Skeletal muscle tissue (tissue), 4 donors: ENCODE data around the gene CASP7. TPM values are rescaled to one million over a fixed set of nuclear protein-coding genes. Genes with fewer than 3 reads are reported as not detected.

Source experiments
- H3K27ac ChIP-seq: one replicate; pipeline ENCODE4 v1.7.0; 2013; ENCODE audit warnings: mild to moderate bottlenecking, low read depth, low read length, inconsistent platforms
- H3K27me3 ChIP-seq, 3 donors: one replicate each; pipeline ENCODE4 v1.7.0; 2013; ENCODE audit warnings: low read length in 3 of 3; ENCODE audit not compliant: control insufficient read depth in 3 of 3, insufficient read depth in 3 of 3
- H3K36me3 ChIP-seq, 3 donors: one replicate each; pipeline ENCODE4 v1.7.0; 2013; ENCODE audit warnings: low read length in 3 of 3; ENCODE audit not compliant: control insufficient read depth in 3 of 3, insufficient read depth in 3 of 3
- H3K4me1 ChIP-seq, 3 donors: one replicate each; pipeline ENCODE4 v1.7.0; 2013; ENCODE audit warnings: low read length in 3 of 3, mild to moderate bottlenecking in 3 of 3; ENCODE audit not compliant: control insufficient read depth in 3 of 3, insufficient read depth in 3 of 3
- H3K4me3 ChIP-seq, 3 donors: one replicate each; pipeline ENCODE4 v1.7.0; 2013; ENCODE audit warnings: low read length in 3 of 3
- H3K9ac ChIP-seq, 3 donors: one replicate each; pipeline ENCODE4 v1.7.0; 2013; ENCODE audit warnings: low read length in 3 of 3, mild to moderate bottlenecking in 3 of 3, moderate library complexity in 2 of 3, low read depth in 1 of 3
- H3K9me3 ChIP-seq, 3 donors: one replicate each; pipeline ENCODE4 v1.7.0; 2013; ENCODE audit warnings: low read length in 3 of 3; ENCODE audit not compliant: control insufficient read depth in 3 of 3
- total RNA-seq: library from RNA; depleted of rRNA; stranded (reverse); fragments of >200 nt; gene quantifications from one replicate; pipeline ENCODE4 v1.2.3, GENCODE V29; 2014
- donor health status: Osteomylitis.

Gene CASP7
- total RNA-seq, 1 donor from 2014 or later = 13.6 TPM

DNA sequence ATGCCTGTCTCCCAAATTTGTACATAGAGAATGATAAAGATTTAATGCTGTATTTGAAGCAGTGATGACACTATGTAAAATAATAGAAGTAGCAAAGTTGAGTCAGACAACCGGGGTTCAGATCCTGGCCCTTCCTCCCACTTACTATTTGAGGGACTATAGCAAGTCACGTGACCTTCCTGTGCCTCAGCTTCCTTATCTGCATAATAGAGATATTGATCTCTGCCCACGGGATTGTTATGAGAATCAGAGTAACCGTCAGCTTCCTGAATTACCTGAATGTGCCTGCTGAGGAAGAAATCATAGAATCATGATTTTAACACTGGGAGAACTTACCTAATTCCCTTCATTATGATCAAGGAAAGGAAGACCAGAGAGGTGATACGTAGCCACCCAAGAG is 26.9 kb downstream of the CASP7 start:
- no peaks in the 10 kb centered on the region for H3K27me3 ChIP-seq
- no peak overlapping the region for H3K27ac ChIP-seq
- H3K9me3 ChIP-seq = no peaks in the 10 kb centered on the region
- H3K4me1 ChIP-seq = peaks cover 2 to 8% (median 5%) of the 10 kb centered on the region in 3 donors
- no peak overlapping the region for H3K9ac ChIP-seq
- H3K4me3 ChIP-seq = no peak overlapping the region
- H3K36me3 ChIP-seq = peaks cover 0 to 4% (median 2%) of the 10 kb centered on the region in 3 donors

GRCh38 chr10:113708640-113709039 is 28.9 kb downstream of the CASP7 start:
- Histone ChIP-seq H3K27me3 (no peaks in the 10 kb centered on the region), H3K4me3 (no peak overlapping the region), H3K27ac (no peak overlapping the region), H3K4me1 (peaks cover 2 to 8% (median 5%) of the 10 kb centered on the region in 3 donors), H3K36me3 (peaks cover 0 to 3% (median 2%) of the 10 kb centered on the region in 3 donors), H3K9ac (no peak overlapping the region), H3K9me3 (no peaks in the 10 kb centered on the region)

- no peaks in the 10 kb centered on the region for H3K9me3 ChIP-seq
- H3K9ac ChIP-seq = no peak overlapping the region
- H3K4me1 ChIP-seq = peaks cover 2 to 8% (median 5%) of the 10 kb centered on the region in 3 donors
- H3K4me3 ChIP-seq = no peak overlapping the region
- H3K27ac ChIP-seq = no peak overlapping the region
- peaks cover 0 to under 1% (median 0%) of the 10 kb centered on the region in 3 donors for H3K36me3 ChIP-seq
- H3K27me3 ChIP-seq = no peaks in the 10 kb centered on the region
Measured at GRCh38 chr10:113709221-113709838, 29.6 kb downstream of the CASP7 start.

GRCh38 chr10:113711142-113711541 is 31.4 kb downstream of the CASP7 start:
- Histone ChIP-seq H3K9ac (no peak overlapping the region), H3K27me3 (no peaks in the 10 kb centered on the region), H3K27ac (no peak overlapping the region), H3K36me3 (peaks cover 0 to 3% (median 0%) of the 10 kb centered on the region in 3 donors), H3K9me3 (no peaks in the 10 kb centered on the region), H3K4me3 (no peak overlapping the region), H3K4me1 (peaks cover 2 to 8% (median 5%) of the 10 kb centered on the region in 3 donors)

GRCh38 chr10:113712024-113712423 is 32.3 kb downstream of the CASP7 start:
- Histone ChIP-seq H3K27ac (no peak overlapping the region), H3K27me3 (no peaks in the 10 kb centered on the region), H3K9ac (no peak overlapping the region), H3K36me3 (peaks cover 0 to 3% (median 0%) of the 10 kb centered on the region in 3 donors), H3K9me3 (no peaks in the 10 kb centered on the region), H3K4me1 (peaks cover 2 to 5% (median 2%) of the 10 kb centered on the region in 3 donors), H3K4me3 (no peak overlapping the region)

DNA sequence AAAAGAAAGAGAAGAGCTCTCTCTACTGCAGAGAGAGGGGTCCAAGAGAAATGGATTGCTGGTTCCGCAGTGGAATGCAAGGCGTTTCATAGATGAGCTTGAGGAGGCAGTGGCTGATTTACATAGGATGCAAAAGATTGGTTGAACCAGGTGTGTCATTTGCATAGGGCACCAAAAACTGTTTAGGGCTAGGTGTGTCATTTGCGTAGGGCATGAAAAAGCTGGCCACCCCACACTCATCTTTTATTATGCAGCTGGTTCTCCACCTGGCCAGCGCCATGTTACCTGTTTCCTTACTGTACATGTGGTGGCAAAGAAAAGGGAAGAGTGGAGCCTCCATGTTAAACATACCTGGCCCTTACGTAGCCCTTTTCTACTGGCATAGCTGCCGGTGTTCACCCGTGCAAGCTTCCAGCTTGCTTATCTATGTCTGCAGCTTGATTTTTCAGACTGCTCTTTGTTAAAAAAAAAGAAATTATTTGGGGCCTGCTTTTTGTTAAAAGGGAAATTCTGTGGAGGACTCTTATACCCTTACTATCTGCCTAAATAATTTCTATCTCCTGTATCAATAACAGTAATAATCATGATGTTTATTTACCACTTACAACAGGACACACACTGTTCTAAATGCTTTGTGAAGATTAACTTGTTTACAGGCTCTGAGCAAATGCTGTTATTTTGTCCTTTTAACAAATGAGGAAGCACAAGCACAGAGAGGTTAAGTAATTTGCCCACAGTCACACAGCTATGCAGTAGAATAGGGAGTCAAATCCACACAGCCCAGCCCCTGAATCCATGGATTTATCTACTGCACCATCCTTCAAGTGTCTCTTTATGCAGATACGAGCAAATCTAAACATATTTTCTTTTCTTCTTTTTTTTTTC is 33.3 kb downstream of the CASP7 start:
- Histone ChIP-seq H3K9me3 (no peaks in the 10 kb centered on the region), H3K4me1 (peaks cover 0 to 2% (median 2%) of the 10 kb centered on the region in 3 donors), H3K27me3 (no peaks in the 10 kb centered on the region), H3K27ac (no peak overlapping the region), H3K9ac (no peak overlapping the region), H3K4me3 (no peak overlapping the region), H3K36me3 (peaks cover 0 to 7% (median 0%) of the 10 kb centered on the region in 3 donors)

DNA sequence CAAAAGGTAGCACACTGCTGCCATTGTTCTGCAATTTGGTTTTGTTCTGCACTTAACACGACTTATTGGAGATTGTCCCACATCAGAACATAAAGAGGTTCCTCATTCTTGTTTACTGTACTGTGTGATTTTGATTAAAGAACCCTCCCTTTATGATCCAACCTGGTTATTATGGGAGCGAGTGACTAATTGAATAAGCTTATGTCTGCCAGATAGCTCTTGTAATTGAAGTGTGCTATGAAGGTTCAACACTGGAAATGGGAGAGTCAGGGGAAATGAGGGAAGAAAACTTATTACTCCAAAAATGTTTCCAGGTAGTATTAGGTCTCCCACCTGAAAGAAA is 33.9 kb downstream of the CASP7 start:
- peaks cover 0 to 2% (median 2%) of the 10 kb centered on the region in 3 donors for H3K4me1 ChIP-seq
- H3K9me3 ChIP-seq = no peaks in the 10 kb centered on the region
- H3K27ac ChIP-seq = no peak overlapping the region
- no peaks in the 10 kb centered on the region for H3K27me3 ChIP-seq
- H3K36me3 ChIP-seq = peaks cover 0 to 7% (median 0%) of the 10 kb centered on the region in 3 donors
- no peak overlapping the region for H3K9ac ChIP-seq
- no peak overlapping the region for H3K4me3 ChIP-seq

GRCh38 chr10:113716109-113716910 is 36.6 kb downstream of the CASP7 start:
- Histone ChIP-seq H3K9ac (no peak overlapping the region), H3K4me3 (no peak overlapping the region), H3K36me3 (peaks cover 3 to 14% (median 5%) of the 10 kb centered on the region in 3 donors), H3K9me3 (no peaks in the 10 kb centered on the region), H3K27me3 (no peaks in the 10 kb centered on the region), H3K4me1 (peaks cover 0 to 1% (median 0%) of the 10 kb centered on the region in 3 donors), H3K27ac (no peak overlapping the region)

DNA sequence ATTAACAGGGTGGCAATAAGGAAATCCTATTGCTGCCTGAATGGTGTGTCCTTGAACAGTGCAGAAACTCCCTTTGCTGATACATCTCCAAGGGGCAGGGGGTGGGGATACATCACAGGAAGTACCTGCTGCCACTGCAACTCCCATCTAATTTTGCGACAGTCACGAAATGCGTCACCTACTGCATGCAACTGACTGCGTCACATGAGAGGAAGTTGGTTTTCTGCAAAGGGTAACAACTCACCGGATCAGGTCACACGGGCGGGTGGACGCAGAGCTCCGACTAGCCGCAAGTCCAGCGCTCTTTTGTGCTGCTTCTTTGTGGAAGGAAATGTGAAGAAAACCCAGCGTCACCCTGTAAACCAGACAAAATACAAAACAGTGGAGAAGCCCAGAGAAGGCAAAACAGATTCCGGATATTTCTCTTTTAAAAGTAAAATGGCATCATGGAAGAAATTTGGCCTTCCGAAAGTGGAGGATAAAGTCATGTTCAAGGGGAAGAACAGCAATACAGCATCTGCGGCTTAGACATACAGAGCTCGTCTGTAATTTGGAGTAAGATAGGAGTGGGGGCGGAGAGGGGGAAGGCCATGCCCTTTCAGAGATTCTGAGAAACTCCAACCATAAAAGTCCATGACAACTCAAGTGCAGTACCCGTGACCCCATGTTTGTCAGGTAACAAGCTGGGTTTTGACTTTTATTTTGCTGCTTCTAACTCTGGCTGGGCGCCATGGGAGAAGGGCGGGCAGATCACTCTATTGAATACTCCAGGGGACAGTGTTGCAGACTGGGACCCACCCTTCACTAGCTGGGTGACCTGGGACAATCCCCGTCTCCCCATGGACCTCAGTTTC is 39.5 kb downstream of the CASP7 start:
- Histone ChIP-seq H3K9ac (no peak overlapping the region), H3K36me3 (peaks cover 11 to 31% (median 16%) of the 10 kb centered on the region in 3 donors), H3K4me1 (no peaks in the 10 kb centered on the region), H3K27ac (no peak overlapping the region), H3K27me3 (no peaks in the 10 kb centered on the region), H3K9me3 (no peaks in the 10 kb centered on the region), H3K4me3 (no peak overlapping the region)
